Amygdala (tissue), 56 donors: ENCODE results near the gene PHLDA1.
"Not testable (repeated sequence)": the region's sequence is repeated elsewhere in the genome, so short reads cannot be mapped to it uniquely, and the experiment has no call there.

Source experiments
- DNase-seq, 56 donors: peaks; one replicate each; lab custom pipeline; 2025; lab: John Stamatoyannopoulos, UW

The PHLDA1 gene

DNA sequence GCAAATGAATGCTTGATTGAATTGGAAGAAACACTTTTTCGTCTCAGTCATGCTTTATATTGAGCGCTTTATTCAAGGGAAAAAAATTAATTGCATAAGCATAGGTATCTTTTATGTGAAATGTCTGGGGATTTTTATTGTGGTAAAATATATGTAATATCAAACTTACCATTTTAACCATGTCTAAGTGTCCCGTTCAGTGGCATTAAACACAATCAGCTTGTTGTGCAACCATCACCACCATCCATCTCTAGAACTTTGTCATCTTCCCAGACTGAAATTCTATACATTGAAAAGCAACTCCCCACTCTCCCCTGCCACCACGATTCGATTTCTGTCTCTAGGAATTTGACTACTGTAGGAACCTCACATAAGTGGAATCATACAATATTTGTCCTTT is 39.8 kb downstream of the PHLDA1 start:
- no peak for DNase-seq

DNA sequence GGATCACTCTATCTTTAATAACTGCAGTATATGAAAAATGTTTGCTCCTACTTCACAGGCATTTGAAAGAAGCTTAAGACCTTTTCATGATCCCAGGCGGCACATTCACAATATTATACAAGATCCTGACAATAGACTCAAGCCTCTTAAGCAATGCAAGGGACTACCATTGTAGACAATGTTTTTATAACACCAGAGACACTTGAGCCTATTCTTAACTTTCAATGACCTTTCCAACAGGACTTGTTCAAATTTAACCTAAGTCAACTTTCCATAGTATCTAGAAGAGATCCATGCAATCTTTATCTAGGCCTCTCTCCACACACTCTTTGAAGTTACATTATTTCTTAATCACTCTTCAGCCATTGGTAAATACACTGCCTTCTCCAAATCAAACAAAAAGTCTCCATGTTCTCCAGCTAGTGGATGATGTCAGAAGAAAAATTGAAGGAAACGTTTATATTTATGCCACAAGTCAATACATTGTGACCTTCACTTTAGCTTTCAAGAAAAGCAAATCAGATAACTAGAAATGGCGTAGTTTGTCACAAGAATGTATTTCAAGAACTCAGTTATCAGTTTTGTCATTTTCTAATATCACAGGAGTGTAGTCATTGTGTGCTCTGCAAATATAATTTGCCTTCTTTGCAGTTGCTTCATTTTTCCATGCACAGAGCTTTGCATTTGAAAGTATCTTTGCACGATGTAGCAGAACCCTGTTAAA is 41.2 kb downstream of the PHLDA1 start:
- DNase-seq = no peak

DNA sequence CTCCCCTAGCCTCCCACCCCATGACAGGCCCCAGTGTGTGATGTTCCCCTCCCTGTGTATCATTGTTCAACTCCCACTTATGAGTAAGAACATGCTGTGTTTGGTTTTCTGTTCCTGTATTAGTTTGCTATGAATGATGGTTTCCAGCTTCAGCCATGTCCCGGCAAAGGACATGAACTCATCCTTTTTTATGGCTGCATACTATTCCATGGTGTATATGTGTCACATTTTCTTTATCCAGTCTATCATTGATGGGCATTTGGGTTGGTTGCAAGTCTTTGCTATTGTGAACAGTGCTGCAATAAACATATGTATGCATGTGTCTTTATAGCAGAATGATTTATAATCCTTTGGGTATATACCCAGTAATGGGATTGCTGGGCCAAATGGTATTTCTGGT is 43.9 kb downstream of the PHLDA1 start:
- not testable (repeated sequence) for DNase-seq

DNA sequence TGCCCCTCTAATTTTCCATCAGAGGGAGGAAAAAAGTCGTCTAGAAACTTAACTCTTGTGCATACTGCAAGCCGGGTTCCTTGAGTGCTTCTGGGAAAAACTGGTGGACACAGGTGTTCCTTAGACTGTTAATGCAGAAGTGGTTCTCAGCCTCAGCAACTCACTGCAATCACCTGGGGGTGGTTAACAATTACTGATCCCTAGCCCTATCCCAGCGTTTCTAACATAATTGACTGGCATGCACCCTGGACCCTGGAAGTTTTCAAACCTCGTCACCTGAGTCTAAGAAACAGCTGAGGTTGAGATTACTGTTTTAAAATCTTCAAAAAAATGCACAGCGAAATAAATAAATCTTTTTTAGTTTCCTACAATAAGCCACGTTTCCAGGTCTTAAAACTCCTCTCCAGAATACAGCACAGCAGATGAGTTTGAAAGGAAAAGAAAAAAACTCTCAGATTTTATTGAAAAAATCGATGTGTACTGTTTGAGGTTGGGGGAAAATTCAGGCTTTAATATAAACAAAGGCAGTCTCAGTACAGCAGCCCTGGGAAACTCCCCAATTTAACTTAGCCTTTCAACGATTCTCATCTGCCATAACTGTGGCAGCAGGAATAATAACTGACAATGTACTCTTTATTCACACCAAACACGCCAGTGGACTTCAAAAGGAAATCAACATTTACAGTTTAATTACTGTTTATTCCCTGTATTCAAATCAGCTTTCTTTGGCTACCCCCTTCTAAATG is 45.4 kb downstream of the PHLDA1 start:
- no peak for DNase-seq

DNA sequence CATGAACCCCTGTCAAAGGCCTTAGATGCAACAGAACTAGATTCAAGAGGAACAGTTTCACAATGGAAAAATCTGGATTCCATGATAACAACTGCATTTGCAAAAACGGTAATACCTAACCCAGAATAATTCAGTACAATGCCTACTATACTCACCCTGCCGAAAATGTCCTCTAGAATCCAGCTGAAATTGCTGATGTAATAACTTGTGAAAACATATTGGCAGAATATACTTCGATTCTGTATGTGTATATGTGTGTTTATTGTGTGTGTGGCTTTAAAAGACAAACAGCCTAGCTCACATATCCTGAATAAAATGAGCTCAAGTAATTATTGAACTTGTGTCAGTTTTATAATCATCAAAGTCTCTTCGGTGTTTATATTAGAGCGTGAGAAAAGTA is 46.0 kb downstream of the PHLDA1 start:
- no peak for DNase-seq

DNA sequence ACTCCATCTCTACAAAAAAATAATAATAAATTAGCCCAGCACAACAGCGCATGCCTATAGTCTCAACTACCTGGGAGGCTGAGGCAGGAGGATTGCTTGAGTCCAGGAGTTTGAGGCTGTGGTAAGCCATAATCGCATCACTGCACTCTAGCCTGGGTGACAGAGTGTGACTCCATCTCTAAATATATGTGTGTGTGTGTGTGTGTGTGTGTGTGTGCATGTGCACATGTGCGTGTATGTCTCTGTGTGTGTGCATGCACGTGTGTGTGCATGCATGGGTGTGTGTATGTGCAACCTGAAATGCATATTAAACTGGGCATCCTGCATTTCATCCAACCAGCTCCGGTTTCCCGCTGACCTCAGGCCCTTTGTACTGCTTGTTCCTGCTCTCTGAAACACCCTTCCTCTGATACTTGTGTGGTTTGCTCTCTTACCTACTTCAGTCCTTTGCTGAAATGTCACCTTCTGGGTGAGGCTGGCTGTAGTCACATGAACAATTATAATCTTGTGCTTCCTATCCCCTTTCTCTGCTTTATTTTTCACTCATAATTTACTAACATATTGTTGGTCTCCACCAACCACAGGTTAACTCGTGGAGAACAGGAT is 46.9 kb downstream of the PHLDA1 start:
- no peak for DNase-seq

DNA sequence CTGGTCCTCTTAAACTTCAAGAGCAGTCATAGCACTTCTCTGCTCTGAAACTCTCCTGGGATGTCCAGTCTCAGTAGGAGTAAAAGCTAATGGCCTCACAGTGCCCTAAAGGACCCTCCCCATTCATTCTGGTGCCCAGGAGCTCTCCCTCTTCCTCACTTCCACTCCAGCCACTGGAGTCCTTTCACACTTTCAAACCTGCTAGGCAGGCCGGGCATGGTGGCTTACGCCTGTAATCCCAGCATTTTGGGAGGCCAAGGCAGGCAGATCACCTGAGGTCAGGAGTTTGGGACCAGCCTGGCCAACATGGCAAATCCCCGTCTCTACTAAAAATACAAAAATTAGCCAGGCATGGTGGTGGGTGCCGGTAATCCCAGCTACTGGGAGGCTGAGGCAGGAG is 47.7 kb downstream of the PHLDA1 start:
- DNase-seq = not testable (repeated sequence)

DNA sequence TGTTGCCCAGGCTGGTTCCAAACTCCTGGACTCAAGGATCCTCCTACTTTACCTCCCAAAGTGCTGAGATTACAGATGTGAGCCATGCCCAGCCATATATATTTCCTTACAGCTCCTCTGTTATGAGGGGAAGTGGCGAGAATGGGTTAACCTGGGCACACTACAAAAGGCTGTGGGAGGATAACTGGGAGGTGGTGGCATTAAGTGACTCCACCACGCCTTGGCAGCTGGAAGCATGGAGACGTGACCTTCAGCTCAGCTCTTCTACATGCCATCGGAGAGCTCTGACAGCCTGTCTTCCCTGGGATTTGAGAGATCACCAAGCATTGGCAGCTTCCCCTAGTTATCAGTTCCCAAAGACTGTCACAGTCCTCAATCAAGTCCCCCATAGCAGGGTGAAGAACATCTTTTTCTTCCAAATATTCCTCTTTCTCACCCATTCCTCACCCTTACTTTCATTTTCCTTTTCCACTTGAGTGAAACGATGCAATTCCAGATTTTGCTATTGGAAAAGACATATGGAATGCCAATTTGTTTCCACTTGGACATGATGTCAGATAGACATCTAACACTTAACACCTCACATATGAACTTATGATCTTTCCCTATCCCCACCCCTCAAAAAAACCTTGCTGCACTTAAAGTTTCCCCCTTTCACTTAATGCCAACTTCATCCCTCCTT is 48.5 kb downstream of the PHLDA1 start:
- DNase-seq = no peak

DNA sequence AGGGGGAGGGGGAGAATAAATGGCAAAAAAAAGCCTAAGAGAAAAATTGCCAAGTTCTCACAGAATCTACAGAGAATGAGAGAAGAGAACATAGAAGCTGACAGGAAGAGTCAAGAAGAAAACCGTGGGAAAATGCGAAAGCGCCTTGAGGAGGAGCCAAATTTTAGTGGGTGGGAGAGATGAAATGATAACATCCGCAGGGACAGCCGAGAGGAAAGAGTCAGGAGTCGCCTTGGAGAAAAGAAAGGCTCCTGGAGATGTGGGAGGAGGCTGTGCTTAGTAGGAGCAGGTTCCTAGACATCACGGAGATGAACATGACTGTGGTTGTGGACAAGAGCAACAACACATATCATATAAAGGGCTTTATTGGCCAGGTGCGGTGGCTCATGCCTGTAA is 49.4 kb downstream of the PHLDA1 start:
- DNase-seq = no peak

DNA sequence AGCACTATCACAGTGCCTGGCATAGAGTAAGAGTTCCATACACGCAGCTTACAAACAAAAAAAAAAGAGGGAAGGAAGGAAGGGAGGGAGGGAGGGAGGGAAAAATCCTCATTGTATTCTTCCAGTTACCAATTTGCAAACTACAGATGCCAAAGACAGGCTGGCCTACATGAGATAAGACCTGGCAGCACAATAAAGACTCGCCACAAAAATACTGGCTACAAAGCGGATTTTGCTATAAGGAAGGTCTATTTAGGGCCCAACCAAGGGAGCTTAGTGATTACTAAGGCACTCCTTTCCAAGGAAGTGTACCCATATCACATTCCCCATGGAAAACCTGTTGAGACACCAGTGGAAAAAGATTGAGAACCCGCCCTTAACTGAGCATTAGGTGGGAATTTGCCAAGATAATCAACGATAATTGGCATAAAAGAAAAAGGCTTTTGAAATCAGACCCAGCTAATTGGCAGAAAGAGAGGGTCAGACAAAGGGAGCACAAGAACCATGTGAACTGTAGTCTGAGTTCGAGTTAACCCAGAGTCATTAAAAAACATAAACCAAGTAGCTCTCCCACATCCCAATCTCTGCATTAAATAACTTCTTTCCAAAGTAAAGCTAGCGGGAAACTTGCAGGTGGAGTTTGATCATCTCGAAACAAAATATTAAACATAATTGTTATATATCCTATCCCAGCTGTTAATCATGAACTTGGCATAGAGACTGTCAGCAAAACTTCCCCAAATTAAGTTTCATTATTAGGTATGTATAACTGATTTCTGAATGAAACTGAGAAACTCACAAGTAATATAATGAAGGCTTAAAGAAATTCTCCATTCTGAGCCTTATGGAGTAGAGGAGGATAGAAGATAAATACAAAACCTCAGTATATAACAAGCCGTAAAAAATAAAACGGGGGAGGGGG is 50.1 kb downstream of the PHLDA1 start:
- DNase-seq = no peak

DNA sequence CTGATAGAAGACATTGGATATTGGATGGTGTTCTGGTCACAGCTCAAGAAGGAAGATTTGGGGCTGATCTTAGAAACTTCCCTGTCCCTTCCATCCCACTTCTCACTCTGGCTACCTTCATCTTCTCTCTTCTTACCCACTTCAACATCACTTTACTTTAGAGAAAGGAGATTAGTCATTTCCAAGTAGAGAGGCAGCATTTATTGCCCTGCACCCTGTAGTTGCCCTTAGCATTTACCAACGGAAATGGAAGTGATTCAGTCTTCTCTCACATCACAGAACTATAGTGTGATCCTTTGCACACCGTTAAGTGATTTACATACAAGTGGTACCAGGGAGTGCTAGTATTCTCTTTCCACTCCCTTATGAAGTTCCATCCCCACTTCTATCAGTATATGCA is 52.4 kb downstream of the PHLDA1 start:
- no peak for DNase-seq

DNA sequence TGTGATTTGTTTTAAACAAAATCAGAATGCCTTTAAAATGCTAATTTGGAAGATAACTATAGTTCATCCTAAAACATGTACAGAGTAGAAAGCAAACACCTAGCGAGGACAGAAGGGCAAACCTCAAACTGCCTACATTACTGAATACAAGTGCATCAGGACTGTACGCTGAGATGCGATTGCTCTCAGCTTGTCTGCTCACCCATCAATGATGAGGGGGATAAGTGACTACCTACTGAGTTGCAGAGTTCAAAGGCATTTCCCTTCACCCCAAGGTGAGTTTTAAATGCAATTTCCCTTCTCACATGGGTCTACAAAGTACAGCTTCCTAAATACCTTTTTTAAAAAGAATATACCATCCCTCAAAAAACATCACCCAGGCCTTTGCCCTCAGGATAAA is 52.9 kb downstream of the PHLDA1 start:
- DNase-seq = no peak

DNA sequence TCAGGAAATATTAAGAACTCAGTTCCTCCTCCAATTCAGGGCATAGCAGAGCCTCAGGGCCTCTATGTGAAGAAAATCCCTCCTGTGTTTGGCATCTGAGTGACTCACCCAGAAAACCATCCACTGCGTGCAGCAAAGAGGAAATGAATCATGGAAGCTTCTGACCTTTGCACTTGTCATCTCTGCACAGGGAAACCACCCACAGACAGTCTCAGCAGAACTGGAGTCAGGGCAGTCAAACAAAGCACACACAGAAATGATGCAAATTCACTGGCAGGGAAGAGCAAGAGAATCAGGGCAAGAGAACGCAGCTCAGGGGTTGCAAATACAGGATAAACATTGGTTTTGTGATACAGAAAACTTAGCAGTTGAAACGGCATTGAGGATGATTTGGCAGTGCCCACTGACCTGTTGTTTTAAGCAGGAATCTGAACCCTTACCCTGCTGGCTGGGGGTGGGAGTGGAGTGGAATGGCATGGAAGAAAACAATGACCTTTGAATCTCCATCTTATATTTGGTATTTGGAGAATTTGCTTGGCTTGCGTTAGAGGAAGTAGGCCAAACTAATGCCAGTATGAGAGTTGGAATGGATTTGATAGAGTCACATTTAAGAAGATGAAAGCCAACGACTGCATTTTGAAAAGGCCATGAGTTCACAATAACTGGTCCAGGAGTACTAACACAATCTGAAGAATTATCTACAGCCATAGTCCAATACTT is 53.5 kb downstream of the PHLDA1 start:
- peak in 21 of 56 donors; percentile 2 to 72 (median 15) for DNase-seq

DNA sequence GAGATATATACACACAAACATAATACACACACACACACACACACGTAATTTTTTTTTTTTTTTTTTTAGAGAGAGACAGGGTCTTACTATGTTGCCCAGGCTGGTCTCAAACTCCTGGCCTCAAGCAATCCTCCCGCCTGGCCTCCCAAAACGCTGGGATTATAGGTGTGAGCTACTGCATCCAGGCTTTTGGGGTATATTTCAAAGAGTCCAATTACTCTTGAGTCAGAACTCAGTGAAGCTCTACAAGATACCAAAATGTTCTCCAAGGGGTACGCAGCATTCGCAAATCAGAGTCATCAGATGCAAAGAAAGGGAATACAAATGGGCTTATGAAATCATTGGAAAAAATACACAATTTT is 54.0 kb downstream of the PHLDA1 start:
- DNase-seq = no peak

DNA sequence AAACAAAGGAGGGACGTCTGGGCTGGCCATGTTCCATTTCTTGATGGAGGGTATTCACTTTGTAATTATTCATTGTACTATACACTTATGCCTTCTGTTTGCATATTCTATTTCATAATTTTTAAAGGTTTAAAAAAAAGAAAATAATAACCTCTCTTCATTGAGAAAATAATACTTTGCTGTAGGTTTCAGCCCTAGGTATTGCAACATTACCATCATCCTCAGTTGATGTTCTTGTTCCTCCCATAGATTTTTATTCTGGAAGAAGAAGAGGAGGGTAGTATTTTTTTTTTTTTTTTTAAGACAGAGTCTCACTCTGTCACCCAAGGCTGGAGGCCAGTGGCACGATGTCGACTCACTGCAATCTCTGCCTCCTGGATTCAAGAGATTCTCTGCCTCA is 54.7 kb downstream of the PHLDA1 start:
- no peak for DNase-seq

DNA sequence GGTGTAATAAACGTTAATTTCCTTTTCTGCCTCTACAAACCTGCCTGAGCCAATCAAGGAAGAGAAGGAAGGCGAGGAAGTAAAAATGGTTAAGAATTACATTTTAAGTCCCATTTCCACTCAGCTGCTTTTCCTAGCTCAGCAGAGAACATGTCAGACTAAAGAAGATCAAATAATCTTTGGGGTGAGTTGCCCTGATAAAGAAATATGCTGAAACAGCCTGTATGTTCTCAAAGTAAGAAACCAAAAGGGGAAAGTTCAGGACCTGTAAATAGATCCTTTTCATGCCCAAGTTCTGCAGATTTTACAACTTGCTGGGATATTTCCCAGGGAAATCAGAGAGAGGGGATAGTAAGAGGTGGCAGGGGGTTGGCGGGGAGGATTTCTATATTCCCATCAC is 55.5 kb downstream of the PHLDA1 start:
- DNase-seq = no peak

DNA sequence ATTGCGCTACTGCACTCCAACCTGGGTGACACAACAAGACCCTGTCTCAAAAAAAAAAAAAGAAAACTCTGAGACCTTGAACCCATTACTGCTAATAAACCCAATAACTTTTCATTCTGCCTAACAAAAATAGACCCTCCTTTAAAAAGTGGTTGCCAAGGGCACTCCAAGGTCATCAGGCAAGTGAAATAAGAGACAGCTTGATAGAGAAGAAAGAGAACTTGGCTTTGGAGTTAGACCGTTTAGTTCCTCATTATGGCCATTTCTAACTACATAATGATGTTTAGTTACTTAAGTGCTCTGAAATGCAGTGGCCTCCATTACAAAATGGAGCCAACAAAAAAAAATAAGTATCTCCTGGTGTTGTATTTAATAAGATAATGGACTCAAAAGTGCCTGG is 55.9 kb downstream of the PHLDA1 start:
- no peak for DNase-seq
